T-cell (primary cell): Measurements from ENCODE around the gene ADAMTSL1. TPM values are rescaled to one million over a fixed set of nuclear protein-coding genes. Genes with fewer than 3 reads are reported as not detected.

Experiments used
- ATAC-seq, 4 experiments: fragments of 200-7000 bp in 3 of 4; fragments of 150-1000 bp in 1 of 4; cut with Tn5 transposase; replicated peaks in 1 of 4; 1 replicate in 3 of 4; 2 replicates in 1 of 4; pipeline ENCODE4 v1.10.0; 2021; ENCODE audit warnings: moderate library complexity in 3 of 4, mild to moderate bottlenecking in 2 of 4, moderate number of reproducible peaks in 1 of 4
- CTCF ChIA-PET, 2 donors: fragments of 300-600 bp; sonication (Branson Sonifier 250); formaldehyde crosslinking; loops; one replicate each; lab custom pipeline; 2022; ENCODE audit warnings: antibody characterized with exemption in 2 of 2; lab: Charles Lee
- POLR2A ChIA-PET, 2 donors: fragments of 300-600 bp; sonication (Branson Sonifier 250); formaldehyde crosslinking; loops; one replicate each; lab custom pipeline; 2022; ENCODE audit warnings: antibody characterized with exemption in 2 of 2; lab: Charles Lee
- DNase-seq, 35 experiments: peaks; one replicate each; pipeline versions ENCODE4 v3.0.0 to v3.0.0-alpha.2; 2013 to 2023
- H3K27ac ChIP-seq: one replicate; pipeline ENCODE4 v1.5.1; 2013; ENCODE audit warnings: low read length
- H3K27me3 ChIP-seq, 2 experiments: replicated peaks in 1 of 2; 1 replicate in 1 of 2; 2 replicates in 1 of 2; pipeline versions ENCODE4 v1.6.1 to v1.7.0; 2013; ENCODE audit warnings: low read length in 1 of 2, mixed read lengths in 1 of 2; ENCODE audit not compliant: control insufficient read depth in 2 of 2, insufficient read depth in 2 of 2; ENCODE audit errors: extremely low read depth in 1 of 2
- H3K36me3 ChIP-seq, 2 donors: 1 replicate in 1 of 2; 2 replicates in 1 of 2; pipeline versions ENCODE4 v1.6.1 to v1.7.0; 2013; ENCODE audit warnings: low read length in 1 of 2; ENCODE audit not compliant: control insufficient read depth in 2 of 2, insufficient read depth in 1 of 2; ENCODE audit errors: extremely low read depth in 1 of 2
- H3K4me1 ChIP-seq, 2 experiments: 1 replicate in 1 of 2; 2 replicates in 1 of 2; pipeline versions ENCODE4 v1.6.1 to v1.7.0; 2013; ENCODE audit warnings: low read length in 2 of 2, mixed read lengths in 1 of 2; ENCODE audit not compliant: insufficient read depth in 2 of 2, control insufficient read depth in 1 of 2; ENCODE audit errors: extremely low read depth in 1 of 2
- H3K4me3 ChIP-seq, 2 donors: 1 replicate in 1 of 2; 2 replicates in 1 of 2; pipeline versions ENCODE4 v1.5.1 to v1.7.0; 2013; ENCODE audit warnings: mild to moderate bottlenecking in 2 of 2, low read length in 1 of 2, moderate library complexity in 1 of 2; ENCODE audit not compliant: control insufficient read depth in 1 of 2; ENCODE audit errors: extremely low read depth in 1 of 2
- H3K9me3 ChIP-seq: 2 replicates; pipeline ENCODE4 v1.7.0; 2013
- H3K27ac Mint-ChIP-seq, 2 donors: one replicate each; pipeline ENCODE4 v1.8.0; 2020 to 2021; ENCODE audit warnings: mild to moderate bottlenecking in 2 of 2, mixed read lengths in 2 of 2
- H3K27me3 Mint-ChIP-seq, 2 donors: one replicate each; pipeline ENCODE4 v1.8.0; 2021 to 2022; ENCODE audit warnings: mixed read lengths in 2 of 2
- H3K36me3 Mint-ChIP-seq: one replicate; pipeline ENCODE4 v1.8.0; 2021; ENCODE audit warnings: mixed read lengths
- H3K4me1 Mint-ChIP-seq, 3 donors: one replicate each; pipeline ENCODE4 v1.8.0; 2020 to 2022; ENCODE audit warnings: mixed read lengths in 3 of 3, mild to moderate bottlenecking in 1 of 3
- H3K4me3 Mint-ChIP-seq, 3 donors: one replicate each; pipeline ENCODE4 v1.8.0; 2020 to 2022; ENCODE audit warnings: mild to moderate bottlenecking in 3 of 3, mixed read lengths in 3 of 3, moderate library complexity in 3 of 3
- H3K9me3 Mint-ChIP-seq, 3 donors: one replicate each; pipeline ENCODE4 v1.8.0; 2020 to 2022; ENCODE audit warnings: mixed read lengths in 3 of 3
- WGBS: methylation state at CpG from one replicate; pipeline ENCODE4 v1.1.5; 2013; ENCODE audit warnings: missing lambda C conversion rate; ENCODE audit not compliant: insufficient coverage; 5-methylcytosine and 5-hydroxymethylcytosine counted together
- total RNA-seq, 35 experiments: library from RNA in 6 of 35; stranded (reverse) in 6 of 35; fragments of 120-200 nt in 1 of 35; gene quantifications; one replicate each; pipeline versions ENCODE4 v1.2.1 to v1.2.4 and lab custom pipeline; 2013 to 2026

ADAMTSL1 gene
- total RNA-seq, 5 donors from 2014 or later (not counting 1 experiment from before 2014, with no cell fraction given) = 0.10 TPM; not detected in 4

DNA sequence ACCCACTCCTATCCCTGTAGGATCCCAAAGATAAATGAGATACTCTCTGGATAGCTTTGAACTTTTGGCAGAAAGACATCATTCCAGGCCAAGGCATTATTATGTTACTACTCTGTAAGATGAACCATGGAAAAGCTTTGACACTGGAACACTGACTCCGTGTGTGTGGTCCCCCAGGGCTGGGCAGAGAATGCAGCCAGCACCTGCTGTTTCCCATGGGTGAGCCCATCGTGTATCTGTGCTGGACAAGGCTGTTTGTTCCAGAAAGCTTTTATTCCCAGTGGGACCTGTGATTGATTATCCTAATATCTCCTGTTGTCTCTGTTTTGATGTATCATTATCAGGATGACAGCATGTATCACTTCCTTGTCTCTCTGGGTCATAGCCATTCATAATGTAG is 304.2 kb downstream of the ADAMTSL1 start:
- ATAC-seq (no peak), DNase-seq (no peak)
- peaks cover 0 to 5% of the 10 kb centered on the region in 2 experiments for H3K27me3 ChIP-seq
- no peak overlapping the region for H3K27ac Mint-ChIP-seq
- H3K4me3 Mint-ChIP-seq = no peak overlapping the region
- no peaks in the 10 kb centered on the region for H3K4me1 ChIP-seq
- POLR2A ChIA-PET = no interaction called here
- H3K36me3 Mint-ChIP-seq = no peaks in the 10 kb centered on the region
- H3K27ac ChIP-seq = no peak overlapping the region
- H3K36me3 ChIP-seq = no peaks in the 10 kb centered on the region
- no peaks in the 10 kb centered on the region for H3K4me1 Mint-ChIP-seq
- H3K9me3 ChIP-seq = no peaks in the 10 kb centered on the region
- H3K4me3 ChIP-seq = no peak overlapping the region
- CTCF ChIA-PET = no interaction called here
- peaks cover 11 to 19% of the 10 kb centered on the region in 2 donors for H3K27me3 Mint-ChIP-seq
- WGBS = 75% methylated on average over 1 of the region's 2 CpGs
- no peaks in the 10 kb centered on the region for H3K9me3 Mint-ChIP-seq

DNA sequence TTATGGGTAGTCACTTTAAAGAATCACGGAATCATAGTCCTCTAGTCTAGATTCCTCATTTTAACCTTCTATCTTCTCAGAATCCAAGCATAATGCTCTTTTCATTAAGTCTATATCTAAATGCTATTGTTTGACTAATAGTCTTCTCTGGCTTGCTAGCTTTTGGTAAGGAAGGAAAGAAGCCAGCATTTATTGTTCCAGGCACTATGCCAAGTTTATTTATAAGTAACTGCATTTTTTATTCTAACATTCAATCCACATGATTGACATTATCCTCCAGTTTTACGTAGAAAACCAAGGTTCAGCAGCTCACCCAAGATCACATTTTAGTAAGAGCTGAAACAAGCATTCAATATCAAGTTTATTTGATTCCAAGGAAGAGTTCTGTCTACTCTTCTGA is 304.9 kb downstream of the ADAMTSL1 start:
- Histone ChIP-seq H3K36me3 (no peaks in the 10 kb centered on the region), H3K27me3 (peaks cover 0 to 5% of the 10 kb centered on the region in 2 experiments), H3K4me1 (no peaks in the 10 kb centered on the region), H3K9me3 (no peaks in the 10 kb centered on the region), H3K4me3 (no peak overlapping the region), H3K27ac (no peak overlapping the region)
- Mint-ChIP-seq H3K4me1 (no peaks in the 10 kb centered on the region), H3K36me3 (no peaks in the 10 kb centered on the region), H3K4me3 (no peak overlapping the region), H3K27ac (no peak overlapping the region), H3K27me3 (peaks cover 11 to 19% of the 10 kb centered on the region in 2 donors), H3K9me3 (no peaks in the 10 kb centered on the region)
- no CpG with 5 or more reads among the region's 2 CpGs for WGBS
- ChIA-PET POLR2A (no interaction called here), CTCF (no interaction called here)
- ATAC-seq = no peak
- DNase-seq = no peak

DNA sequence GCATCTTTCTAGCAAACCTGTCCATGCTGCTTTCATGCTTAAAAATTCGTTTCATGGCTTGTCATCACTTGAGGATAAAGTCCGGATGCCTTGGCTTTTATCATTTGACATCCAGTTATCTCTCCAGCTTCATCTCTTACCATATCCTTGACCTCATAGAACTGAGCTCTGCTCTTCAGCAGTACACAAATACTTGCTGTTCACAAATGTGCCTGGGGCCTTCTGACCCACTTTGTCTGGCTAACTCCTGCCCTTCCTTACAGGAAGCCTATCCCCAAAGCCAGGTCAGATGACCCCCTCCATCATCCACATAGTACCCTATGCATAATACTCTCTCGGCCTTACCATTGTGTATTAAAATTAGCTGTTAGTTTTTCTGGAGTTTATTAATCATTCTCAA is 310.0 kb downstream of the ADAMTSL1 start:
- CTCF ChIA-PET = no interaction called here

DNA sequence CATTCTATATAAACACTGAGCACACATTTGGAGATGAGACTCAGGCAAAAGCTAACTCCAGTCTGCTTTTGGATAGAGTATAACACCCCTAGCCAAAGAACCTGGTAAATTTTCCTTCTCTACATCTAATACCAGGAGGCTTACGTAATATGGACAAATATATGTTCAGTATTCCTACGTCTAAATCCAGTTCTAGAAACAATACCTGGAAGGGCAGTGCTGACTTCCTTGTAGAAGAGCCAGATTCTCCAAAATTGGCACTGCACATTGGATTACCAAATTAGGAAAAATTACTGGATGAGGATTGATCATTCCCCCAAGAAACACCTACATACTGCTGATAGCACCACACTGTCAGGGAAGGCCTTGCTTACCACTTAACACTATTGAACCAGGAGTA is 311.7 kb downstream of the ADAMTSL1 start:
- ChIA-PET CTCF (no interaction called here), POLR2A (no interaction called here)
- no peaks in the 10 kb centered on the region for H3K36me3 ChIP-seq
- no peak for DNase-seq
- Mint-ChIP-seq H3K4me1 (no peaks in the 10 kb centered on the region), H3K27me3 (peaks cover 1 to 10% of the 10 kb centered on the region in 2 donors), H3K4me3 (no peak overlapping the region), H3K27ac (no peak overlapping the region), H3K9me3 (no peaks in the 10 kb centered on the region), H3K36me3 (no peaks in the 10 kb centered on the region)
- H3K4me3 ChIP-seq = no peak overlapping the region
- no peak overlapping the region for H3K27ac ChIP-seq
- no peaks in the 10 kb centered on the region for H3K4me1 ChIP-seq
- no peaks in the 10 kb centered on the region for H3K9me3 ChIP-seq
- H3K27me3 ChIP-seq = no peaks in the 10 kb centered on the region
- no peak for ATAC-seq
- WGBS = no CpG with 5 or more reads among the region's 2 CpGs

More for the DNA sequence above, 310.0 kb downstream of the ADAMTSL1 start:
- no peak overlapping the region for H3K4me3 ChIP-seq
- POLR2A ChIA-PET = no interaction called here
- no peaks in the 10 kb centered on the region for H3K9me3 ChIP-seq
- Mint-ChIP-seq H3K4me1 (no peaks in the 10 kb centered on the region), H3K27ac (no peak overlapping the region), H3K9me3 (no peaks in the 10 kb centered on the region), H3K36me3 (no peaks in the 10 kb centered on the region), H3K4me3 (no peak overlapping the region), H3K27me3 (peaks cover 1 to 15% of the 10 kb centered on the region in 2 donors)
- no peak for ATAC-seq
- no peaks in the 10 kb centered on the region for H3K36me3 ChIP-seq
- WGBS = 50% methylated on average over 2 of the region's 3 CpGs
- no peaks in the 10 kb centered on the region for H3K4me1 ChIP-seq
- H3K27ac ChIP-seq = no peak overlapping the region
- no peaks in the 10 kb centered on the region for H3K27me3 ChIP-seq
- no peak for DNase-seq

DNA sequence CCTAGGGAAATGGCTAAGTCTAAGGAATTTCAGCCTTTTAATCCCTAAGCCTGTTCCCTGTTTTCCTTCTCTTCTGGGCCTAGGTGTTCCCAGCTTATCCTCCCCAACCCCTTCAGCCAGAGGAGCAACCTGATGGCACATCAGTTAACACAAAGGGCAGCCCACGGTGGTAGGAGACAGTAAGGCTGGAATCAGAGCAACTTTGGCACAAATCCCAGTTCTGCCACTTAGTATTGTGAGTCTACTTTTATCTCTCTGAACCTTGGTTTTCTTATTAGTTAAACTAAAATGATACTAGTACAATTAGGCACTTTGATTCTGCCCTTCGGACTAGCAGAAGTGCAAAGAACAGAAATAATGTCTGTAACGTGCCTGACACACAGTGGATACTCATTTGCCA is 312.2 kb downstream of the ADAMTSL1 start:
- POLR2A ChIA-PET = no interaction called here
- H3K4me3 ChIP-seq = no peak overlapping the region
- no peaks in the 10 kb centered on the region for H3K9me3 ChIP-seq
- no peaks in the 10 kb centered on the region for H3K9me3 Mint-ChIP-seq
- no peaks in the 10 kb centered on the region for H3K36me3 Mint-ChIP-seq
- H3K27ac Mint-ChIP-seq = no peak overlapping the region
- H3K4me3 Mint-ChIP-seq = no peak overlapping the region
- no peaks in the 10 kb centered on the region for H3K4me1 Mint-ChIP-seq
- peaks cover 0 to 6% of the 10 kb centered on the region in 2 donors for H3K27me3 Mint-ChIP-seq
- DNase-seq (no peak), ATAC-seq (no peak)
- no peaks in the 10 kb centered on the region for H3K36me3 ChIP-seq
- 33% methylated on average over 2 of the region's 3 CpGs for WGBS
- CTCF ChIA-PET = no interaction called here
- no peaks in the 10 kb centered on the region for H3K4me1 ChIP-seq
- no peak overlapping the region for H3K27ac ChIP-seq
- no peaks in the 10 kb centered on the region for H3K27me3 ChIP-seq

DNA sequence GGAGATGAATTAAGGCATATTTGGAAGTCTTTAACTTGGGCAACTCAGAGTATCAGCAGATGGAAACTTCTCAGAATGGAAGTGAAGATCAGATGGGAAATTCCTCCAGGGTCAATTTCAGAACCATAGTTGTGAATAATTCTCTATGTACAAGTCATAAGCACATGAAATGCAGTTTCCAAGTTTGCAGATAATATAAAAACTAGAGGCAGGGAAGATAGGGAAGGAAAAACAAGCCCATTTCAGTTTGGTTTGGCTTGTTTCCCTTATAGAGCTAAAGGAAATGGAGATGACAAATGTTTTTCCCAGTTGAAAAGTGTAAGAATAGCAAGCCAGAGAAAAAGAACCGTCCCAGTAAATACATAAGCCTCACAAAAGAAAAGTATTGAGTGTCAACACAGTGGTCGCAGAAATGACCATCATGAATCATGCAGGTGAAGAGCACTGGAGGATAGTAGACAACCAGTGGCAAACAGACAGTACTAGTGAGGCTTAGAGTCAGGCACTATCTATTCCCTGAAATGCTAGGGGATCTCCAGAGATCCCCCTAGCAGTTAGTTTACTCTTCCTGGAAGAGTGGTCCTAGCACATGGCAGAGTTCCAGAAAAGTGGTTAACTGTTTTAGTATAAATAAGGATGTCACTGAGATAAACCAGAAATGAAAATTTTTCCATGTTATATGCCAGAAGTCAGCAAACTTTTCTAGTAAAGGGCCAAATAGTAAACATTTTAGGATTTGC is 313.1 kb downstream of the ADAMTSL1 start:
- no peak overlapping the region for H3K4me3 ChIP-seq
- no peaks in the 10 kb centered on the region for H3K4me1 ChIP-seq
- H3K27ac ChIP-seq = no peak overlapping the region
- ATAC-seq = no peak
- no CpG with 5 or more reads among the region's 2 CpGs for WGBS
- no peak for DNase-seq
- Mint-ChIP-seq H3K27ac (no peak overlapping the region), H3K36me3 (no peaks in the 10 kb centered on the region), H3K27me3 (peaks cover 0 to 6% of the 10 kb centered on the region in 2 donors), H3K4me3 (no peak overlapping the region), H3K4me1 (no peaks in the 10 kb centered on the region), H3K9me3 (no peaks in the 10 kb centered on the region)
- ChIA-PET CTCF (no interaction called here), POLR2A (no interaction called here)
- no peaks in the 10 kb centered on the region for H3K36me3 ChIP-seq
- H3K9me3 ChIP-seq = no peaks in the 10 kb centered on the region
- H3K27me3 ChIP-seq = no peaks in the 10 kb centered on the region
